Measurements from ENCODE around the gene POU6F2.

POU6F2 gene

GRCh38 chr7:39071116-39071515 lies 93.4 kb downstream of the POU6F2 start:
- DNase-seq: no peak

GRCh38 chr7:39073432-39073831 lies 95.7 kb downstream of the POU6F2 start:
- no peak for DNase-seq

- no peak for DNase-seq
Observed at GRCh38 chr7:39075210-39075609, 97.5 kb downstream of the POU6F2 start.

GRCh38 chr7:39083781-39084180 lies 106.1 kb downstream of the POU6F2 start:
- no peak for DNase-seq

GRCh38 chr7:39084349-39084748 lies 106.6 kb downstream of the POU6F2 start:
- DNase-seq: no peak

GRCh38 chr7:39085189-39085588 lies 107.5 kb downstream of the POU6F2 start:
- no peak for DNase-seq

- no peak for DNase-seq
Observed at GRCh38 chr7:39085590-39086049, 107.9 kb downstream of the POU6F2 start.

GRCh38 chr7:39086638-39087360 lies 109.1 kb downstream of the POU6F2 start:
- no peak for DNase-seq

GRCh38 chr7:39088730-39089593 lies 111.3 kb downstream of the POU6F2 start:
- no peak for DNase-seq

GRCh38 chr7:39091145-39091544 lies 113.4 kb downstream of the POU6F2 start:
- no peak for DNase-seq

GRCh38 chr7:39091774-39092173 lies 114.1 kb downstream of the POU6F2 start:
- no peak for DNase-seq

GRCh38 chr7:39094731-39095130 lies 117.0 kb downstream of the POU6F2 start:
- no peak for DNase-seq

- DNase-seq: no peak
Observed at GRCh38 chr7:39095875-39096619, 118.3 kb downstream of the POU6F2 start.

- DNase-seq: no peak
Observed at GRCh38 chr7:39098506-39098905, 120.8 kb downstream of the POU6F2 start.

GRCh38 chr7:39099146-39099545 lies 121.4 kb downstream of the POU6F2 start:
- no peak for DNase-seq

GRCh38 chr7:39100270-39100669 lies 122.6 kb downstream of the POU6F2 start:
- DNase-seq: no peak

GRCh38 chr7:39102234-39102633 lies 124.5 kb downstream of the POU6F2 start:
- DNase-seq: no peak

GRCh38 chr7:39105720-39106119 lies 128.0 kb downstream of the POU6F2 start:
- DNase-seq: no peak

- DNase-seq: no peak
Observed at GRCh38 chr7:39125846-39126245, 148.1 kb downstream of the POU6F2 start.

- DNase-seq: no peak
Observed at GRCh38 chr7:39127058-39127457, 149.3 kb downstream of the POU6F2 start.

GRCh38 chr7:39128287-39128843 lies 150.7 kb downstream of the POU6F2 start:
- no peak for DNase-seq

GRCh38 chr7:39130274-39130673 lies 152.6 kb downstream of the POU6F2 start:
- no peak for DNase-seq

All from GOT3 (cell line).